Smooth muscle cell (in vitro differentiated cells): ENCODE results near the gene DYNC1I2. TPM values are rescaled to one million over a fixed set of nuclear protein-coding genes. Genes with fewer than 3 reads are reported as not detected.

Experiments
- DNase-seq: peaks from one replicate; lab custom pipeline; 2025; ENCODE audit not compliant: unreplicated experiment; lab: John Stamatoyannopoulos, UW
- H2AFZ ChIP-seq: fragments of 200-600 bp; sonication (generic); 2 replicates; pipeline ENCODE4 v1.6.0; 2016; ENCODE audit warnings: antibody characterized with exemption, low read depth, mild to moderate bottlenecking
- H3F3A ChIP-seq: fragments of 200-600 bp; sonication (generic); 2 replicates; pipeline ENCODE4 v1.6.0; 2017; ENCODE audit warnings: antibody characterized with exemption, low read depth
- H3K27ac ChIP-seq: fragments of 200-600 bp; sonication (generic); 2 replicates; pipeline ENCODE4 v1.5.1; 2016; ENCODE audit warnings: low read depth, mild to moderate bottlenecking
- H3K27me3 ChIP-seq: fragments of 200-600 bp; sonication (generic); 2 replicates; pipeline ENCODE4 v1.6.1; 2016; ENCODE audit warnings: low read depth, mild to moderate bottlenecking
- H3K36me3 ChIP-seq: fragments of 200-600 bp; sonication (generic); 2 replicates; pipeline ENCODE4 v1.5.1; 2016; ENCODE audit warnings: low read depth
- H3K4me1 ChIP-seq: fragments of 200-600 bp; sonication (generic); 2 replicates; pipeline ENCODE4 v1.5.1; 2016; ENCODE audit warnings: low read depth
- H3K4me2 ChIP-seq: fragments of 200-600 bp; sonication (generic); 2 replicates; pipeline ENCODE4 v1.6.0; 2016; ENCODE audit warnings: mild to moderate bottlenecking
- H3K4me3 ChIP-seq: fragments of 200-600 bp; sonication (generic); 2 replicates; pipeline ENCODE4 v1.5.1; 2016; ENCODE audit warnings: mild to moderate bottlenecking
- H3K79me2 ChIP-seq: fragments of 200-600 bp; sonication (generic); 2 replicates; pipeline ENCODE4 v1.6.0; 2016; ENCODE audit warnings: low read depth, mild to moderate bottlenecking
- H3K9ac ChIP-seq: fragments of 200-600 bp; sonication (generic); 2 replicates; pipeline ENCODE4 v1.6.0; 2016; ENCODE audit warnings: low read depth
- H3K9me3 ChIP-seq: fragments of 200-600 bp; sonication (generic); replicated peaks from 2 replicates; pipeline ENCODE4 v1.5.1; 2016; ENCODE audit warnings: low read depth
- H4K20me1 ChIP-seq: fragments of 200-600 bp; sonication (generic); 2 replicates; pipeline ENCODE4 v1.6.0; 2016; ENCODE audit warnings: low read depth
- CTCF ChIP-seq: fragments of 200-600 bp; sonication (generic); IDR thresholded peaks from 2 replicates; pipeline ENCODE4 v1.5.1; 2017; ENCODE audit warnings: borderline replicate concordance, mild to moderate bottlenecking, antibody characterized with exemption; ENCODE audit not compliant: insufficient read depth, poor library complexity, severe bottlenecking
- WGBS: methylation state at CpG from one replicate; pipeline ENCODE4 v1.1.7; 2016; ENCODE audit warnings: low lambda C conversion rate; 5-methylcytosine and 5-hydroxymethylcytosine counted together
- polyA plus RNA-seq: library from polyadenylated mRNA; unstranded; fragments of >200 nt; fragmentation: Nextera tagmentation; extraction: Ambion mirVana; gene quantifications from 2 replicates; pipeline ENCODE4 v1.2.1, GENCODE V29; 2016
- total RNA-seq: library from RNA; depleted of rRNA; stranded (reverse); fragments of >200 nt; gene quantifications from 2 replicates; pipeline ENCODE4 v1.2.3, GENCODE V29; 2014

DYNC1I2 gene
- total and polyA plus RNA-seq, 2 experiments from 2014 or later, result 66.1 to 236 TPM

- H3K27me3 ChIP-seq, result no peaks in the 10 kb centered on the region
- TF ChIP-seq CTCF, result no peak
- H4K20me1 ChIP-seq, result no peaks in the 10 kb centered on the region
- H3K4me1 ChIP-seq, result peaks cover 7% of the 10 kb centered on the region
- no peak overlapping the region for H3K4me3 ChIP-seq
- H3K79me2 ChIP-seq, result no peaks in the 10 kb centered on the region
- H2AFZ ChIP-seq, result no peak overlapping the region
- 49% methylated on average over 1 of the region's 1 CpG for WGBS
- no peak overlapping the region for H3K9ac ChIP-seq
- H3K4me2 ChIP-seq, result no peak overlapping the region
- no peaks in the 10 kb centered on the region for H3K9me3 ChIP-seq
- no peak for DNase-seq
- H3K27ac ChIP-seq, result no peak overlapping the region
- H3K36me3 ChIP-seq, result no peaks in the 10 kb centered on the region
- no peaks in the 10 kb centered on the region for H3F3A ChIP-seq
Measured at GRCh38 chr2:171678619-171679018, 8.7 kb upstream of the DYNC1I2 start.

GRCh38 chr2:171688129-171688465 lies 828 bp downstream of the DYNC1I2 start:
- peak overlapping the region; percentile 92 for H3K9ac ChIP-seq
- H3K4me2 ChIP-seq, result peak overlapping the region; percentile 94
- peak overlapping the region; percentile 83 for H3K4me3 ChIP-seq
- no peaks in the 10 kb centered on the region for H3K9me3 ChIP-seq
- TF ChIP-seq CTCF, result no peak
- H3K36me3 ChIP-seq, result peaks cover 7% of the 10 kb centered on the region
- DNase-seq, result no peak
- 0% methylated on average over 10 of the region's 10 CpGs for WGBS
- H3K79me2 ChIP-seq, result peaks cover 52% of the 10 kb centered on the region
- H4K20me1 ChIP-seq, result peaks cover 41% of the 10 kb centered on the region
- no peaks in the 10 kb centered on the region for H3F3A ChIP-seq
- peak overlapping the region; percentile 87 for H2AFZ ChIP-seq
- H3K27me3 ChIP-seq, result no peaks in the 10 kb centered on the region
- peaks cover 8% of the 10 kb centered on the region for H3K4me1 ChIP-seq
- peak overlapping the region; percentile 87 for H3K27ac ChIP-seq

- Histone ChIP-seq H3K79me2 (peaks cover 95% of the 10 kb centered on the region), H3K9ac (no peak overlapping the region), H3K27me3 (no peaks in the 10 kb centered on the region), H4K20me1 (peaks cover 81% of the 10 kb centered on the region), H3K4me3 (no peak overlapping the region), H3K4me1 (peaks cover 8% of the 10 kb centered on the region), H3K4me2 (no peak overlapping the region), H2AFZ (no peak overlapping the region), H3K36me3 (peaks cover 7% of the 10 kb centered on the region), H3K9me3 (no peaks in the 10 kb centered on the region), H3K27ac (no peak overlapping the region), H3F3A (no peaks in the 10 kb centered on the region)
- TF ChIP-seq CTCF, result no peak
- no peak for DNase-seq
- 98% methylated on average over 1 of the region's 1 CpG for WGBS
Measured at GRCh38 chr2:171692331-171692730, 5.1 kb downstream of the DYNC1I2 start.

- Histone ChIP-seq H3K36me3 (no peaks in the 10 kb centered on the region), H3K9ac (no peak overlapping the region), H3K4me2 (no peak overlapping the region), H3F3A (no peaks in the 10 kb centered on the region), H4K20me1 (peaks cover 94% of the 10 kb centered on the region), H3K79me2 (peaks cover 87% of the 10 kb centered on the region), H3K27me3 (no peaks in the 10 kb centered on the region), H3K9me3 (no peaks in the 10 kb centered on the region), H3K27ac (peak overlapping the region; percentile 43), H3K4me3 (no peak overlapping the region), H2AFZ (no peak overlapping the region), H3K4me1 (no peaks in the 10 kb centered on the region)
- no peak for TF ChIP-seq CTCF
- DNase-seq, result no peak
- 83% methylated on average over 7 of the region's 7 CpGs for WGBS
Measured at GRCh38 chr2:171702781-171703556, 15.7 kb downstream of the DYNC1I2 start.
